Stomach (tissue), 4 donors: ENCODE results near the gene CSH1.
"Not testable (repeated sequence)": the region's sequence is repeated elsewhere in the genome, so short reads cannot be mapped to it uniquely, and the experiment has no call there.

Experiments used
- EP300 ChIP-seq: sonication (generic); formaldehyde crosslinking; IDR thresholded peaks from one replicate; pipeline ENCODE4 v1.6.1; 2017; ENCODE audit warnings: antibody characterized with exemption
- POLR2A ChIP-seq, 4 donors: fragments of 450-650 bp; IDR thresholded peaks; one replicate each; pipeline ENCODE4 v1.6.1; 2016; ENCODE audit warnings: antibody characterized with exemption in 4 of 4, control low read depth in 2 of 4, mild to moderate bottlenecking in 1 of 4, moderate library complexity in 1 of 4
- POLR2AphosphoS5 ChIP-seq, 3 donors: sonication (generic); formaldehyde crosslinking; IDR thresholded peaks; one replicate each; pipeline ENCODE4 v1.6.1; 2016; ENCODE audit warnings: antibody characterized with exemption in 3 of 3
- TF ChIP-seq, protein P1 (sequence below), 7 experiments: fragments of 450-650 bp in 4 of 7; fragments of 200-600 bp in 3 of 7; sonication (generic) in 3 of 7; IDR thresholded peaks; one replicate each; pipeline ENCODE4 v1.5.1; 2016 to 2019; ENCODE audit warnings: antibody characterized with exemption in 7 of 7, control low read depth in 2 of 7, mild to moderate bottlenecking in 1 of 7

DNA sequence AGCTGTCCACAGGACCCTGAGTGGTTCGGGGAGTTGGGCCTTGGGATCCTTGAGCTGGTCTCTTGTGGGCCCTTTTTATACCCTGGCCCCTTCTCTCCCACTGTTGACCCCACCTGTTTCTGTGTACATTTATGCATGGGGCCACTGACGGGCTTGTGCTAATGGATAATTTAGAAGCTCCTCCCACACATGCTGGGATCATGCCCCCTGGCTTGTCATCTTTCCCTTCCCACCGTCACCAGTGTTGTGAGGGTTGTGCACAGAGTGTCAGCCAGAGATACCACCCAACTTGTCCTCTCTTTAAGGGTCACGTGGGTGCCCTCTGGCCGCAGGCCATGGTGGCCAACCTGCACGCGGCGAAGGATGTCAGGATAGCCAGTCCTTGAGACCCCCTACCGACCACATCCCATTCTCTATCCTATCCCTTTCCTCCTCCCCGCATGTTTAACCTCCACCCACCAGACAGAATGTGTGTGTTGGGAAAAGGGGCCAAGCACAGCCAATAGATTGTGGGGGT is 22.5 kb upstream of the CSH1 start, which contains the start of gene GH1:
- TF ChIP-seq, protein P1, sequence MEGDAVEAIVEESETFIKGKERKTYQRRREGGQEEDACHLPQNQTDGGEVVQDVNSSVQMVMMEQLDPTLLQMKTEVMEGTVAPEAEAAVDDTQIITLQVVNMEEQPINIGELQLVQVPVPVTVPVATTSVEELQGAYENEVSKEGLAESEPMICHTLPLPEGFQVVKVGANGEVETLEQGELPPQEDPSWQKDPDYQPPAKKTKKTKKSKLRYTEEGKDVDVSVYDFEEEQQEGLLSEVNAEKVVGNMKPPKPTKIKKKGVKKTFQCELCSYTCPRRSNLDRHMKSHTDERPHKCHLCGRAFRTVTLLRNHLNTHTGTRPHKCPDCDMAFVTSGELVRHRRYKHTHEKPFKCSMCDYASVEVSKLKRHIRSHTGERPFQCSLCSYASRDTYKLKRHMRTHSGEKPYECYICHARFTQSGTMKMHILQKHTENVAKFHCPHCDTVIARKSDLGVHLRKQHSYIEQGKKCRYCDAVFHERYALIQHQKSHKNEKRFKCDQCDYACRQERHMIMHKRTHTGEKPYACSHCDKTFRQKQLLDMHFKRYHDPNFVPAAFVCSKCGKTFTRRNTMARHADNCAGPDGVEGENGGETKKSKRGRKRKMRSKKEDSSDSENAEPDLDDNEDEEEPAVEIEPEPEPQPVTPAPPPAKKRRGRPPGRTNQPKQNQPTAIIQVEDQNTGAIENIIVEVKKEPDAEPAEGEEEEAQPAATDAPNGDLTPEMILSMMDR (IDR thresholded peaks at IDR 0.05): not testable (repeated sequence)
- TF ChIP-seq POLR2AphosphoS5 (IDR thresholded peaks at IDR 0.05); POLR2A (IDR thresholded peaks at IDR 0.05); EP300: not testable (repeated sequence)
